HL-60 (cell line): ENCODE data around the gene TMEM179.

Experiments
- DNase-seq, 2 experiments: peaks; one replicate each; pipeline ENCODE4 v3.0.0-alpha.2; 2010 to 2020; ENCODE audit warnings: low read depth in 1 of 2, low spot score in 1 of 2
- H3K27ac ChIP-seq: fragments of 250-450 bp; sonication (Bioruptor Pico); replicated peaks from 2 replicates; pipeline ENCODE4 v1.5.1; 2020; ENCODE audit warnings: mild to moderate bottlenecking, moderate library complexity
- H3K27me3 ChIP-seq: fragments of 250-450 bp; sonication (Bioruptor Pico); 2 replicates; pipeline ENCODE4 v1.5.1; 2021; ENCODE audit warnings: mild to moderate bottlenecking, moderate library complexity; ENCODE audit not compliant: insufficient read depth, poor library complexity, severe bottlenecking
- H3K4me3 ChIP-seq: replicated peaks from 2 replicates; pipeline ENCODE4 v1.5.1; 2011; ENCODE audit warnings: mild to moderate bottlenecking, control low read depth, low read length; ENCODE audit not compliant: insufficient read depth
- CTCF ChIP-seq: IDR thresholded peaks from one replicate; pipeline ENCODE4 v1.5.1; 2011; ENCODE audit warnings: low read length, control low read depth, inconsistent platforms; ENCODE audit not compliant: insufficient read depth
- GABPA ChIP-seq: IDR thresholded peaks from 2 replicates; pipeline ENCODE4 v1.6.1; 2012; ENCODE audit warnings: low read depth
- POLR2AphosphoS5 ChIP-seq: IDR thresholded peaks from 2 replicates; pipeline ENCODE4 v1.6.1; 2012; ENCODE audit warnings: low read depth
- REST ChIP-seq: IDR thresholded peaks from 2 replicates; pipeline ENCODE4 v1.6.1; 2012; ENCODE audit warnings: low read depth; ENCODE audit not compliant: insufficient replicate concordance
- SPI1 ChIP-seq: IDR thresholded peaks from 2 replicates; pipeline ENCODE4 v1.6.1; 2012; ENCODE audit warnings: low read depth, mild to moderate bottlenecking, borderline replicate concordance

TMEM179 gene

GRCh38 chr14:104599446-104599845 is 5.1 kb downstream of the TMEM179 start:
- Histone ChIP-seq H3K27me3 (peaks cover 6% of the 10 kb centered on the region), H3K27ac (no peak overlapping the region), H3K4me3 (no peak overlapping the region)
- TF ChIP-seq REST (no peak), POLR2AphosphoS5 (no peak), GABPA (no peak), SPI1 (no peak)
- DNase-seq: no peak

- Histone ChIP-seq H3K27ac (no peak overlapping the region), H3K4me3 (no peak overlapping the region), H3K27me3 (peaks cover under 1% of the 10 kb centered on the region)
- TF ChIP-seq REST (no peak), SPI1 (no peak), GABPA (no peak), CTCF (no peak), POLR2AphosphoS5 (no peak)
- DNase-seq: no peak
Measured at GRCh38 chr14:104598910-104599273, 5.7 kb downstream of the TMEM179 start.

GRCh38 chr14:104598039-104598909 is 6.3 kb downstream of the TMEM179 start:
- Histone ChIP-seq H3K27ac (no peak overlapping the region), H3K4me3 (no peak overlapping the region), H3K27me3 (no peaks in the 10 kb centered on the region)
- TF ChIP-seq REST (no peak), GABPA (no peak), CTCF (no peak), SPI1 (no peak), POLR2AphosphoS5 (no peak)
- no peak for DNase-seq
